GM21737 (cell line): ENCODE measurements around the gene COL24A1.
"Not testable (repeated sequence)": the region's sequence is repeated elsewhere in the genome, so short reads cannot be mapped to it uniquely, and the experiment has no call there.

Source experiments
- ATAC-seq: cut with Tn5 transposase; IDR thresholded peaks from one replicate; pipeline ENCODE4 v1.9.1; 2021; ENCODE audit warnings: mild to moderate bottlenecking, moderate library complexity; ENCODE audit not compliant: unreplicated experiment

Gene COL24A1

DNA sequence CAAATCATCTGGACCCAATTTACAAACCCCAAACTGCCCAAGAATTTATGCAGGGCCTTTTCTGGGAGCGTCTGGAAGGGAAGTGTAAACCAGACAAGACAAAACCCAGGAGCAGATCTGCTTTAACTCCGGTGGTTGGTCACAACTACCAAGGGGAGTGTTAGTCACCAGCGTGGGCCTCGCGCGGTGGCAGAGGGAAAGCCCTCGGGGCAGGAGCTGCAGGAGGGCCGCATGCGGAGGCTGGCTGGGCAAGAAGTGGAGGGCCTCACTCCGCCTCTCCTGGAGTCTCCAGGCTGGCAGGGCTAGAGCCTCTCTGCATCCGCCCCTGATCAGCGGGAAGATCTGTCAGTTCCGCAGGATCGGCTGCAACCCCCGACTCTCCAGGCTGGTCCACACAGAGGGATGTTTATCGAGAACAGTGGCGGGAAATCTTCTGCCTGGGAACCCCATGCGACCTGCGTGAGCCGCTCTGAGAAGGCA is 2.0 kb downstream of the COL24A1 start:
- ATAC-seq = no peak

- ATAC-seq = no peak
Observed at GRCh38 chr1:86153836-86154235, 2.7 kb downstream of the COL24A1 start.

- ATAC-seq = no peak
Observed at GRCh38 chr1:86152887-86153286, 3.7 kb downstream of the COL24A1 start.

- no peak for ATAC-seq
Observed at GRCh38 chr1:86151427-86151826, 5.1 kb downstream of the COL24A1 start.

DNA sequence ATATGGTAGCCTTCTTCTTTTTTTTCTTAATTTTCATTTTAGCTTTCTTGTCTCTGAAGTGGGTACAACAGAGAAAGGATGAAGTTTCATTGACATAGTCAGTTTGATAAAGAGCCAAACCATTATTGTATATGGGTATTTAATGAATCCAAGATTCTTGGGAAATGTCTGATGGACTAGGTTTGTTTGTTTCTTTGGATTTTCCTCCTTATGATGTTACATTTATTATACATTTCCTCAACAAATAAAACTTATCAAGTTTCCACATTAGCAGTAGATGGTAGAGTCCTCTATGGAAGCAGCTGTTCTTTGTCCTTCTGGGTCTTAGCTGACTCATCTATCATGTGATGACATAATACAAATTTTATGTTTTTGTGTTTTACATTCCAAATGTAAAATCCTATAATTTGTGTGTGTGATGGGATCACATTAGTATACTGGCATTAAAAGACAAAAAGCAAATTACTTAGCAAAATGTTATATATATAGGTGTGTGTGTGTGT is 6.0 kb downstream of the COL24A1 start:
- ATAC-seq = no peak

- ATAC-seq = no peak
Observed at GRCh38 chr1:86149591-86149990, 7.0 kb downstream of the COL24A1 start.

- no peak for ATAC-seq
Observed at GRCh38 chr1:86147755-86148154, 8.8 kb downstream of the COL24A1 start.

- ATAC-seq = no peak
Observed at GRCh38 chr1:86146566-86146965, 10.0 kb downstream of the COL24A1 start.

DNA sequence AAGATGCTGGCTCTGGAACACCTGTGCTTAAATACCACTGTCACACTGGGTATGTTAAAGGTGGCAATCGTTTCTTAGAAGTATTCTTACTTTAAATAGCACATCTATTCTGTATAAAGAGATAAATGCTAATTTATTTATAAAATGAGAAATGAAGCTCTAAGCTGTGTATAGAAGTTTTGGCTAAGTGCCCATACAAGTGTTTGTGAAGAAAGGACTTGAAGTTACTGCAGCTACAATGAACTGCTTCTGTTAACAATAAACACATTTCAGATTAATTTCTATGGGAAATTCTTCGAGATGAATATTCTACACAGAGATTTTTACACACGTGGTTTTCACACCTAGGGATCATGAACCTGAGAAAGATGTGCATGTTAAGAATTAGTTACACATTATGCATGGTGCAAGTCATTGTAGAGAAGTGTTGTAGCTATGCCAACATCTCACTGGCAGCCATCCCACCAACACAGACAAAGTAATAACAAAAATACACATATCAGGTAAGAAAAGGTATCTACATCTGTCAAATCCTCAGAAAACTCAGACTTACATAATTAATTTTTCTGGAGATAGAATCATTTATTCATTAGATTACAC is 16.2 kb downstream of the COL24A1 start:
- ATAC-seq = no peak

DNA sequence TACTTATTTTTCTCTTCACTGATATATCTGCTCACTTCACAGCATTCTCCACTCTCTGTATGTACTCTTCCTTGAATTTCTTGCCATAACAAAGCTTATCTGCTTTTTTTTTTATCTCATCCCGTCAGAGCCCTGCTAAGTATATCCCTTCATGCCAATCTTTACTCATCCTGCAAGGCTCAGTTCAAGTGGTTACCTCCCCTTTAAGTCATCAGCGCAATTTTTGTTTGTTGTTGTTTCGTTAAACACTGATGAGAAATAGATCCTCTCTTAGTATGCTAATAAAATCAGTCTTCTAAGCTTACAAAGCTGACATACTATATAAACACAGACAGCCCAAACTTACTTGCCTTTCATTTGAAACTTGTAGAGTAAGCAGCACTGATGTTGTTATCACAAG is 17.8 kb downstream of the COL24A1 start:
- ATAC-seq = no peak

DNA sequence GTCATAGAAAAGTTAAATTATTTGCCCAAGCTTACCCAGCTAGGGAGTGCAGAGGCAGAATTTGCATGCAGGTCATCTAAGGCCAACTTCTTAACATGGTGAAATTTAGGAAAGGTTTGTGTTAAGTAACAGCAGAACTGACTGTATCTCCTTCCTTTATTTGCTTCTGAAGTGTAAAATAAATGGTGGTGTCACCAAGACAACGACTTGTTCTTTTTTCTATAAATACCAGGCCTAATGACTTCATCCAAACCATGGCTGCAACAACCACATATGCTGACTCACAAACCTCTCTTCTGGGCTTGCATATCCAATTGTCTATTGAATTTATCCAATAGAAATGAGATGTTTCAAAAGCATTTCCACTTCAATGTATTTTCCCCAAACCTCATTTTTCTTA is 19.1 kb downstream of the COL24A1 start:
- ATAC-seq = no peak

GRCh38 chr1:86119214-86119764 is 37.3 kb downstream of the COL24A1 start:
- ATAC-seq = no peak

- ATAC-seq = no peak
Observed at GRCh38 chr1:86114816-86115400, 41.7 kb downstream of the COL24A1 start.

- no peak for ATAC-seq
Observed at GRCh38 chr1:86114236-86114635, 42.3 kb downstream of the COL24A1 start.

DNA sequence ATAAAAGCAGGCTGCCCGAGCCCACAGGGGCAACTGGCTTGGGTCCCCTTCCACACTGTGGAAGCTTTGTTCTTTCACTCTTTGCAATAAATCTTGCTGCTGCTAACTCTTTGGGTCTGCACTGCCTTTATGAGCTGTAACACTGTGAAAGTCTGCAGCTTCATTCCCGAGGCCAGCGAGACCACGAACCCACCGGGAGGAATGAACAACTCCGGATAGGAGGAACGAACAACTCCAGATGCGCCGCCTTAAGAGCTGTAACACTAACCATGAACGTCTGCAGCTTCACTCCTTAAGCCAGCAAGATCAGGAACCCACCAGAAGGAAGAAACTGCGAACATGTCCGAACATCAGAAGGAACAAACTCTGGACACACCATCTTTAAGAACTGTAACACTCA is 45.0 kb downstream of the COL24A1 start:
- ATAC-seq = not testable (repeated sequence)

- ATAC-seq = no peak
Observed at GRCh38 chr1:86110451-86111129, 46.0 kb downstream of the COL24A1 start.

GRCh38 chr1:86105533-86105866 is 51.1 kb downstream of the COL24A1 start:
- ATAC-seq = no peak

GRCh38 chr1:86104606-86105532 is 51.7 kb downstream of the COL24A1 start:
- ATAC-seq = no peak

GRCh38 chr1:86101616-86102015 is 55.0 kb downstream of the COL24A1 start:
- ATAC-seq = no peak

DNA sequence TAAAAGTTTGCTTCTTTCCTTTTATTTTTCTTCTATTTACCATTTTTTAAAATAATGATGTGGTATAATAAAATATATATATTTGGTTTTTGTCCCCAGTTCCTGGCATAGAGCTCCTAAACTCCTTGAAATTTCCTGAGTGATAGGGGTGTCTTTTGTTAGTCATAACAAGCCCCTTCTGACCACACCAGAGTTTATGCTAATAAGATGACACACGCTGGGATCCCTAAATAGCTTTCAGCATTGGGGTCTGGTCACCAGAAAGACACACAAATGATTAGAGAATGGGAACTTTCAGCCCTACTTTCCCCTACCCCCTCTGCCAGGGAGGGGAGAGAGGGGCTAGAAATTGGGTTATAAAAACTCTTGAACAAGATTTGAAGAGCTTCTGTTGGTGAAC is 56.2 kb downstream of the COL24A1 start:
- no peak for ATAC-seq

- no peak for ATAC-seq
Observed at GRCh38 chr1:86089765-86090164, 66.8 kb downstream of the COL24A1 start.
